ES-I3 (cell line): Measurements from ENCODE around the gene TMEM45A.
"Not testable (repeated sequence)": the region's sequence is repeated elsewhere in the genome, so short reads cannot be mapped to it uniquely, and the experiment has no call there.

Source experiments
- H3K36me3 ChIP-seq: 2 replicates; pipeline ENCODE4 v1.6.1; 2013; ENCODE audit warnings: mild to moderate bottlenecking, low read length, control low read depth, moderate library complexity; ENCODE audit not compliant: insufficient read depth
- H3K4me1 ChIP-seq: 2 replicates; pipeline ENCODE4 v1.6.1; 2013; ENCODE audit warnings: mild to moderate bottlenecking, control low read depth, low read length; ENCODE audit not compliant: insufficient read depth
- H3K9ac ChIP-seq: 2 replicates; pipeline ENCODE4 v1.6.1; 2013; ENCODE audit warnings: low read depth, mild to moderate bottlenecking, low read length, moderate library complexity
- H3K9me3 ChIP-seq: 2 replicates; pipeline ENCODE4 v1.6.1; 2013; ENCODE audit warnings: mild to moderate bottlenecking, low read length, moderate library complexity; ENCODE audit not compliant: control insufficient read depth, insufficient read depth

TMEM45A gene

GRCh38 chr3:100492059-100493006 is at the start of gene TMEM45A:
Gene TMEM45A (plus strand): TSS chr3:100492619. CDS start chr3:100555212, 62,593 bp downstream.
- 0 out of 2 replicates have a peak, but pooled peaks cover 4% of the 10 kb centered on the region for H3K4me1 ChIP-seq
- no peaks in the 10 kb centered on the region; the same call in 1 of the 2 replicates for H3K9me3 ChIP-seq
- peak within 1 kb of the TSS; percentile 92 for H3K9ac ChIP-seq
- no peaks in the 10 kb centered on the region for H3K36me3 ChIP-seq

DNA sequence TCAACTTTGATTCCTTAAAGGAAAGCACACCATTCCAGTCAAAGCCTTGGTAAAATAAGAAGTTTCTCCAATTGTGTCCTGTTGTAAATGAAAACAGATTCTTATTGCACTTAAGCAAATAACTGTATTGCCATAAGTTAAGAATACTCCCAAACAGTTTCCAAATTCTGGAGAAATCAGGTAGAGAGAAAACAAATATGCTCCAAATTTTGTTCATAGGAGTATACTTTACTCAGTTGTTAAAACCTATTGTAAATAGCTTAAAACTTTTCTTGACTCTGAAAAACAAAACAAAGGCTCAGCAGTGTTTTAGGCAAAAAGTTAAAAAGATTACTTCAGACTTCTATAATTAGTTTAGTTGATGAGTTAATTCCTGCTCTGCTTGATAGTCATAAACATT is 48.7 kb upstream of the TMEM45A start:
- Histone ChIP-seq H3K9me3 (peaks cover 13% of the 10 kb centered on the region), H3K4me1 (no peaks in the 10 kb centered on the region), H3K9ac (no peak overlapping the region), H3K36me3 (no peaks in the 10 kb centered on the region)

GRCh38 chr3:100447067-100447466 is 45.4 kb upstream of the TMEM45A start:
- not testable (repeated sequence) for H3K4me1 ChIP-seq, H3K36me3 ChIP-seq, H3K9ac ChIP-seq
- peaks cover 13% of the 10 kb centered on the region for H3K9me3 ChIP-seq

GRCh38 chr3:100448079-100448478 is 44.3 kb upstream of the TMEM45A start:
- H3K9ac ChIP-seq, result no peak overlapping the region
- peaks cover 13% of the 10 kb centered on the region for H3K9me3 ChIP-seq
- no peaks in the 10 kb centered on the region for H3K36me3 ChIP-seq
- no peaks in the 10 kb centered on the region for H3K4me1 ChIP-seq

DNA sequence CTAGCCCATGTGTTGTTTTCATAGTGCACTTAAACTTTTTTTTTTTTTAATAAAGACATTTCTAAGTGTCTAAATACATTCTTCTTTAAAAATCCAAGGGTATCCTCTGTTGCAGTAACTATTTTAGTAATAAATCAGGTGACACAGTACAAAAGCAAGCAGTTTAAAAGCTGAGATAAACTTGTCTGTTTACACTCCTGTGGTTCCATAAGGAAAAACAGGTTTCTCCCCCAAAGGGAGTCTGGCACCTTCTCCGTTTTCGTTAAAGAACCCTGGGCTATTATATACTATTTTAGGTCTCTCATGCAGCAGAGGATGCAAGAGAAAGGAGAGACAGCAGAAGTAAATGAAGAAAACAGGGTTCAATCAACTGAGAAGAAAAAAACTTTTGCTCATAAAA is 43.2 kb upstream of the TMEM45A start:
- Histone ChIP-seq H3K4me1 (no peaks in the 10 kb centered on the region), H3K36me3 (no peaks in the 10 kb centered on the region), H3K9ac (no peak overlapping the region; the same call in 1 of the 2 replicates), H3K9me3 (peaks cover 13% of the 10 kb centered on the region)

DNA sequence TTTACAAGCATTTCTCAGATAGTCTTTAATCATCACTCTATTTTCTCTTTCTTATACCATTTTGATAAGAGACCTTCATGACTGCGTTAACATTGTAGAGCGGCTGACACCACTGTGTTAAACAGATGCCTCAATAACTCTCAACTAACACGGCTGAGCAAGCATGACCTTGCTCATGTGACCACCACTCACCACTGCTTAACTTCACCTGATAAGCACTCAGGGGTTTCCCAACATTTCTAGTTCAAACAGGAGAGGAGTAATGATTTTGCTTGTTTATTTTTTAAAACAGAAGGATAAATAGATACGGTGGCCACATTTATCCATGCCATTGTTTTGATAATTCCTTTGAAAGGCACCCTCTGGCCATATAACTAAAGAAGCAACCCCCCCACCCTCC is 37.7 kb upstream of the TMEM45A start:
- no peaks in the 10 kb centered on the region for H3K36me3 ChIP-seq
- H3K9me3 ChIP-seq, result 0 out of 2 replicates have a peak, but pooled peaks cover 3% of the 10 kb centered on the region
- no peaks in the 10 kb centered on the region for H3K4me1 ChIP-seq
- H3K9ac ChIP-seq, result no peak overlapping the region

GRCh38 chr3:100455841-100456550 is 36.4 kb upstream of the TMEM45A start:
- 0 out of 2 replicates have a peak, but pooled peaks cover 3% of the 10 kb centered on the region for H3K9me3 ChIP-seq
- no peaks in the 10 kb centered on the region for H3K36me3 ChIP-seq

DNA sequence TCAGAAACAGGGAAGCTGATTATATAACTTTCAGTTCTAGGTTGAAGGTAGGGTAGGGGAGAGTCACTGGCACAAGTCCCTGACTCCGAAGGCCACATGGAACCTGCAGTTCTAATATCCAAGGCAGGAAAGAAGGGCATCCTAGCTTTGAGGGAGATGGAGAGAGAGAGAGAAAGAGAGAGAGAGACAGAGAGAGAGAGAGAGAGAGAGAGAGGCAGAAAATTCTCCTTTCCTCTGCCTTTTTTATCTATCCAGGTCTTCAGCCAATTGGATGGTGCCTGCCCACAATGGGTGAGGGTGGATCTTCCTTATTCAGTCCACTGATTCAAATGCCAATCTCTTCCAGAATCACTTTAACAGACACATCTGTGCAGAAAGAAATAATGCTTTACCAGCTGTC is 35.7 kb upstream of the TMEM45A start:
- H3K4me1 ChIP-seq, result no peaks in the 10 kb centered on the region
- H3K36me3 ChIP-seq, result no peaks in the 10 kb centered on the region
- H3K9ac ChIP-seq, result no peak overlapping the region

More at GRCh38 chr3:100455841-100456550, 36.4 kb upstream of the TMEM45A start:
- no peaks in the 10 kb centered on the region for H3K4me1 ChIP-seq
- H3K9ac ChIP-seq, result no peak overlapping the region

DNA sequence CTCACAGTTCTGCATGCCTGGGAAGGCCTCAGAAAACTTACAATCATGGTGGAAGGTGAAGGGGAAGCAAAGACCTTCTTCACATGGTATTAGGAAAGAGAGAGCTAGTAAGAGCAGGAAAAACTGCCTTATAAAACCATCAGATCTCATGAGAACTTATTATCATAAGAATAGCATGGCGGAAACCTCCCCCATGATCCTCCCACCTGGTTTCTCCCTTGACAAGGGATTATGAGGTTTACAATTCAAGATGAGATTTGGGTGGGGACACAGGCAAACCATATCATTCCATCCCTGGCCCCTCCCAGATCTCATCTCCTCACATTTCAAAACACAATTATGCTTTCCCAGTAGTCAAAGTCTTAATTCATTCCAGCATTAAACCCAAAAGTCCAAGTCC is 34.6 kb upstream of the TMEM45A start:
- H3K4me1 ChIP-seq, result no peaks in the 10 kb centered on the region
- 0 out of 2 replicates have a peak, but pooled peaks cover 3% of the 10 kb centered on the region for H3K9me3 ChIP-seq
- H3K9ac ChIP-seq, result no peak overlapping the region
- H3K36me3 ChIP-seq, result no peaks in the 10 kb centered on the region

More for the DNA sequence above, 35.7 kb upstream of the TMEM45A start:
- 0 out of 2 replicates have a peak, but pooled peaks cover 3% of the 10 kb centered on the region for H3K9me3 ChIP-seq

DNA sequence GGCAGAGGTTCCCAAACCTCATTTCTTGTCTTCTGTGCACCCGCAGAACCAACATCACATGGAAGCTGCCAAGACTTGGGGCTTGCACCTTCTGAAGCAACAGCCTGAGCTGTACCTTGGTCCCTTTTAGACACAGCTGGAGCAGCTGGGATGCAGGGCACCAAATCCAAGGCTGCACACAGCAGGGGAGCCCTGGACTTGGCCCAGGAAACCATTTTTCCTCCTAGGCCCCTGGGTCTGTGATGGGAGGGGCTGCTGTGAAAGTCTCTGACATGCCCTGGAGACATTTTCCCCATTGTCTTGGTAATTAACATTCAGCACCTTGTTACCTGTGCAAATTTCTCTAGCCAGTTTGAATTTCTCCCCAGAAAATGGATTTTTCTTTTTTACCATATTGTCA is 33.6 kb upstream of the TMEM45A start:
- Histone ChIP-seq H3K9ac (no peak overlapping the region), H3K9me3 (0 out of 2 replicates have a peak, but pooled peaks cover 3% of the 10 kb centered on the region), H3K4me1 (no peaks in the 10 kb centered on the region), H3K36me3 (no peaks in the 10 kb centered on the region)

DNA sequence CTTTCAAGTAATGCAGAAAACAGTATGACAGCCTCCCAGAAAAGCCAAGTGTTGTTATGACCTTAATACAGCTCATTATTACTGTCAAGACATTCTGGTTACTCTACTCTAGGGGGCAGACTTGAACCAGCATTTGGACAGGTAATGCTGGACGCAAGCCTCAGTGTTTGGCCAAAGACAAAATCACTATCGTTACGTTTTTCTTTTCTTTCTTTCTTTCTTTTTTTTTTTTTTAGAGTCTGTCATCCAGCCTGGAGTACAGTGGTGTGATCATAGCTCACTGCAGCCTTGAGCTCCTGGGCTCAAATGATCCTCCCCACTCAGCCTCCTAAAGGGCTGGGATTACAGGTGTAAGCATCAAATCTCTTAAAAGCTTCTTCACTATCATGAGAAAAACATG is 29.4 kb upstream of the TMEM45A start:
- no peaks in the 10 kb centered on the region; the same call in 1 of the 2 replicates for H3K36me3 ChIP-seq
- no peaks in the 10 kb centered on the region for H3K4me1 ChIP-seq
- peaks cover 3% of the 10 kb centered on the region; the same call in 1 of the 2 replicates for H3K9me3 ChIP-seq
- H3K9ac ChIP-seq, result 0 out of 2 replicates have a peak overlapping the region, but pooled peaks have one; percentile 9

DNA sequence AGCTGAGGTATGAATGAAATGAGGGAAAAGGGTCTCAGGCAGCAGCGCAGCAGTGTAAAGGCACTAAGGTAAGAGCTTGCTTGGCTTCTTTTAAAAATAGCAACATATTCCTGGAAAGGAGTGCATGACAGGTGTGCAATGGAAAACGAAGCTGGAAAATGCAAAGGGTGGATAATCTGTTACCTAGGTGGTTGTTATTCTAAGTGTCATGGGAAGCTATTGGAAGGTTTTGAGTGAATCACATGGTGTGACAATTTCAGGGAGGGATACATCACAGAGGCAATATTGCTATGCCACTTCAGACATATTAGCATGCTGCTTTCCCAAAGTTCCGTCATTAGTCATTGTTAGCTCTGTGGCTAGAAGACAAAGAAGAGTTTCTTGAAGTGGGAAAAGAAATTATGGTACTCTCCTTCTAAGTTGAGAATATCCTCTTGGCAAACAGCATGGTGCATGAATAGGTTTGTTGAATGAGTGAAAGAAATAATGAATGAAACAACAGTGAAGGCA is 28.7 kb upstream of the TMEM45A start:
- peaks cover 2% of the 10 kb centered on the region; the same call in 1 of the 2 replicates for H3K9me3 ChIP-seq
- no peaks in the 10 kb centered on the region for H3K4me1 ChIP-seq
- no peaks in the 10 kb centered on the region; the same call in 1 of the 2 replicates for H3K36me3 ChIP-seq
- no peak overlapping the region for H3K9ac ChIP-seq

GRCh38 chr3:100465892-100466777 is 26.3 kb upstream of the TMEM45A start:
- H3K4me1 ChIP-seq, result no peaks in the 10 kb centered on the region
- H3K36me3 ChIP-seq, result no peaks in the 10 kb centered on the region; the same call in 1 of the 2 replicates
- no peaks in the 10 kb centered on the region; the same call in 1 of the 2 replicates for H3K9me3 ChIP-seq
- H3K9ac ChIP-seq, result no peak overlapping the region
